Vagina (tissue), 2 donors: ENCODE data around the gene MROH7.

Experiments used
- POLR2AphosphoS5 ChIP-seq, 2 donors: sonication (generic); formaldehyde crosslinking; IDR thresholded peaks; one replicate each; pipeline ENCODE4 v1.9.0; 2017; ENCODE audit warnings: antibody characterized with exemption in 2 of 2, mild to moderate bottlenecking in 2 of 2, low read depth in 1 of 2; ENCODE audit not compliant: insufficient read depth in 1 of 2
- TF ChIP-seq, protein P1 (sequence below), 3 experiments: fragments of 450-650 bp in 2 of 3; fragments of 200-600 bp in 1 of 3; sonication (generic) in 1 of 3; IDR thresholded peaks; one replicate each; pipeline ENCODE4 v1.5.1; 2017 to 2019; ENCODE audit warnings: antibody characterized with exemption in 3 of 3, mild to moderate bottlenecking in 2 of 3, moderate library complexity in 2 of 3

DNA sequence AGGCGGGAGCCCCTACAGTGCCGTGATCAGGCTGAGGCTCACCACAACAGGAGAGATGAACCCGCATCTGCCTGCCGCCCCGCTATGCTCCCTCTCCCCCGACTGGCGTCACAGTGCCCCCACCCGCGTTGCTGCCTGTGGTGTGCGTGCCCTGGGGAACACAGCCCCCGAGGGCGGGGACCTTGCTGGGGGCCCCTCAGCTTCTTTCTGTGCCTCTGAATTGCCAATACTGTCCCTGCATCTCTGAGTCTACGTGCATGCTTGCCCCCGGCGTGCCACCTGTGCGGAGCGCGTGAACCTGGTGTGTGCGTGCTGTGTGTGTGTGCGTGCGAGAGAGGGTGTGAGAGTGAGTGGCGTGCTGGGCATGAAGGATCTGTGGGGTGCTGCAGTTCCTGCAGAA lies 112.5 kb downstream of the MROH7 start:
- no peak for TF ChIP-seq POLR2AphosphoS5 (IDR thresholded peaks at IDR 0.05; ENCODE audit: insufficient read depth in 1 of 2, low read depth in 1 of 2)
- TF ChIP-seq, protein P1, sequence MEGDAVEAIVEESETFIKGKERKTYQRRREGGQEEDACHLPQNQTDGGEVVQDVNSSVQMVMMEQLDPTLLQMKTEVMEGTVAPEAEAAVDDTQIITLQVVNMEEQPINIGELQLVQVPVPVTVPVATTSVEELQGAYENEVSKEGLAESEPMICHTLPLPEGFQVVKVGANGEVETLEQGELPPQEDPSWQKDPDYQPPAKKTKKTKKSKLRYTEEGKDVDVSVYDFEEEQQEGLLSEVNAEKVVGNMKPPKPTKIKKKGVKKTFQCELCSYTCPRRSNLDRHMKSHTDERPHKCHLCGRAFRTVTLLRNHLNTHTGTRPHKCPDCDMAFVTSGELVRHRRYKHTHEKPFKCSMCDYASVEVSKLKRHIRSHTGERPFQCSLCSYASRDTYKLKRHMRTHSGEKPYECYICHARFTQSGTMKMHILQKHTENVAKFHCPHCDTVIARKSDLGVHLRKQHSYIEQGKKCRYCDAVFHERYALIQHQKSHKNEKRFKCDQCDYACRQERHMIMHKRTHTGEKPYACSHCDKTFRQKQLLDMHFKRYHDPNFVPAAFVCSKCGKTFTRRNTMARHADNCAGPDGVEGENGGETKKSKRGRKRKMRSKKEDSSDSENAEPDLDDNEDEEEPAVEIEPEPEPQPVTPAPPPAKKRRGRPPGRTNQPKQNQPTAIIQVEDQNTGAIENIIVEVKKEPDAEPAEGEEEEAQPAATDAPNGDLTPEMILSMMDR (IDR thresholded peaks at IDR 0.05) = no peak
